Prostate gland (tissue), 2 donors: Measurements from ENCODE around the gene TMEM8B. TPM values are rescaled to one million over a fixed set of nuclear protein-coding genes. Genes with fewer than 3 reads are reported as not detected.

ENCODE experiments used
- DNase-seq: peaks from one replicate; pipeline ENCODE4 v3.0.0-alpha.2; 2019; ENCODE audit warnings: low spot score
- H3K27ac ChIP-seq, 2 donors: fragments of 200-600 bp; sonication (generic); 2 replicates each; pipeline ENCODE4 v1.5.1; 2017 to 2019
- H3K27me3 ChIP-seq: fragments of 200-600 bp; sonication (generic); replicated peaks from 2 replicates; pipeline ENCODE4 v1.5.1; 2019; ENCODE audit not compliant: insufficient read depth
- H3K36me3 ChIP-seq, 2 donors: fragments of 200-600 bp; sonication (generic); 1 replicate in 1 of 2; 2 replicates in 1 of 2; pipeline versions ENCODE4 v1.5.1 to v1.8.1; 2017 to 2019
- H3K4me1 ChIP-seq: fragments of 200-600 bp; sonication (generic); replicated peaks from 2 replicates; pipeline ENCODE4 v1.5.1; 2019
- H3K4me3 ChIP-seq, 2 donors: fragments of 200-600 bp; sonication (generic); 2 replicates each; pipeline ENCODE4 v1.5.1; 2017 to 2019
- H3K9me3 ChIP-seq: fragments of 200-600 bp; sonication (generic); 2 replicates; pipeline ENCODE4 v1.5.1; 2017
- CTCF ChIP-seq, 4 experiments: fragments of 200-600 bp in 2 of 4; fragments of 450-650 bp in 2 of 4; sonication (generic) in 2 of 4; IDR thresholded peaks; 1 replicate in 3 of 4; 2 replicates in 1 of 4; pipeline ENCODE4 v1.5.1; 2016 to 2019; ENCODE audit warnings: antibody characterized with exemption in 4 of 4, mild to moderate bottlenecking in 2 of 4, moderate library complexity in 2 of 4
- POLR2A ChIP-seq: fragments of 450-650 bp; IDR thresholded peaks from one replicate; pipeline ENCODE4 v1.6.1; 2016; ENCODE audit warnings: antibody characterized with exemption, mild to moderate bottlenecking
- POLR2AphosphoS5 ChIP-seq: sonication (generic); formaldehyde crosslinking; IDR thresholded peaks from one replicate; pipeline ENCODE4 v1.6.1; 2017; ENCODE audit warnings: antibody characterized with exemption
- WGBS: methylation state at CpG from one replicate; pipeline ENCODE4 v1.1.5; 2018; 5-methylcytosine and 5-hydroxymethylcytosine counted together
- intact Hi-C: fragments of 100-400 bp; cut with DNase I; formaldehyde crosslinking; loops from one replicate; pipeline ENCODE4 v1.14.2; 2022
- total RNA-seq, 2 donors: library from RNA; depleted of rRNA; stranded (reverse); fragments of >200 nt; gene quantifications; one replicate each; pipeline ENCODE4 v1.1.0, GENCODE V29; 2016

TMEM8B gene
- total RNA-seq, 2 donors from 2014 or later: 15.8 to 25.9 TPM

- Histone ChIP-seq H3K4me3 (no peak overlapping the region), H3K27me3 (no peaks in the 10 kb centered on the region), H3K36me3 (no peaks in the 10 kb centered on the region), H3K27ac (no peak overlapping the region), H3K4me1 (peaks cover 7% of the 10 kb centered on the region), H3K9me3 (no peaks in the 10 kb centered on the region)
- WGBS: 87% methylated on average over 2 of the region's 2 CpGs
- no peak for TF ChIP-seq POLR2AphosphoS5
- no peak for DNase-seq
- intact Hi-C loops: no loop called here
These were observed 70.0 kb downstream of the TMEM8B start for GRCh38 chr9:35899021-35899420.

DNA sequence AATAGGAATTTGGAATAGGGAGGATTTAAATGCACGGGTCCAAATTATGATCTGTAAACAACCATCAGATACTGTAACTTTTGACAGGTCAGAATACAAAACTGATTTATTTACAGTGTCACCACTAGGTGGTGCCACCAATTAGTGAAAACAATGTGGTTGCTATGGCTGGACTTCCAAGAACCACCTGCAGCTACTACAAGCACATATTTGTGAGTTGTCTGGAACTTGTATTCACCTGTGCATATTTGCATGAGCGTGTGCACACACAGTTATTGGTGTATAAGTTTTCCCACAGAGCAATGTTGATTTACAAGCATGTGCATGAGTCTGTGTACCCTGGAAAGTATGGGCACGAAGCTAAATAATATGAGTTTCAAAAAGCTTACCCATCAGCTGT is 74.0 kb downstream of the TMEM8B start:
- Histone ChIP-seq H3K9me3 (no peaks in the 10 kb centered on the region), H3K27ac (peak overlapping the region in 1 of 2 donors; percentile 28), H3K36me3 (no peaks in the 10 kb centered on the region), H3K4me3 (no peak overlapping the region), H3K27me3 (no peaks in the 10 kb centered on the region), H3K4me1 (peaks cover 34% of the 10 kb centered on the region)
- WGBS: 23% methylated on average over 3 of the region's 3 CpGs
- DNase-seq: peak; percentile 59
- intact Hi-C loops: loop anchor here (1.0 to 5.0 kb wide), 2 partner anchors 42 to 109 kb away; no protein-coding TSS in a partner anchor
- peak; percentile 63 to 93 (median 86) for TF ChIP-seq CTCF (IDR thresholded peaks at IDR 0.05)
- TF ChIP-seq POLR2A: no peak
- TF ChIP-seq POLR2AphosphoS5: peak; percentile 70

DNA sequence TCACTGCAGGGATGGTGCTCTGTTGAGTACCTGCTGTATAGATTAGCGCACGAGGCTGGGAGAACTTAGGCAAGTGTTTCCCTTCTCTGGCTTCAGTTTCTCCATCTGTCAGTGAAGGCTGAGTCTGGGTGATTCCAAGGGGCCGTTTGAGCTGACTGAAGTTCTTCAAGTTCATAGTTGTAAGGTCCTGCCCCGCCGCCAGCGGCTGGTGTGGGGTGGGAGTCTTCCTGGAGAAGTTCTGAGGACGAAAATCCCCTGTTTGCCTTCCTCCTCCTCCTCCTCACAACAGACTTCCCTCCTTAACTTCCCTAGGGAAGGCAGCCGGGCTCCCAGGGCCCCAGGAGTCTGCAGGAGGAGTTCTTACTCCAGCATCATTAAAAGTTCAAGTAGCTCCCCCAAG is 75.3 kb downstream of the TMEM8B start:
- TF ChIP-seq POLR2AphosphoS5 (no peak), POLR2A (no peak), CTCF (IDR thresholded peaks at IDR 0.05) (no peak)
- peak overlapping the region; percentile 79 to 81 for H3K27ac ChIP-seq
- H3K4me1 ChIP-seq: peaks cover 45% of the 10 kb centered on the region
- no peak overlapping the region for H3K4me3 ChIP-seq
- WGBS: 79% methylated on average over 8 of the region's 8 CpGs
- no peaks in the 10 kb centered on the region for H3K9me3 ChIP-seq
- no peaks in the 10 kb centered on the region for H3K27me3 ChIP-seq
- intact Hi-C loops: loop anchor here (5.0 kb wide), 1 partner anchor 108 kb away; no protein-coding TSS in a partner anchor
- no peaks in the 10 kb centered on the region for H3K36me3 ChIP-seq
- no peak for DNase-seq

DNA sequence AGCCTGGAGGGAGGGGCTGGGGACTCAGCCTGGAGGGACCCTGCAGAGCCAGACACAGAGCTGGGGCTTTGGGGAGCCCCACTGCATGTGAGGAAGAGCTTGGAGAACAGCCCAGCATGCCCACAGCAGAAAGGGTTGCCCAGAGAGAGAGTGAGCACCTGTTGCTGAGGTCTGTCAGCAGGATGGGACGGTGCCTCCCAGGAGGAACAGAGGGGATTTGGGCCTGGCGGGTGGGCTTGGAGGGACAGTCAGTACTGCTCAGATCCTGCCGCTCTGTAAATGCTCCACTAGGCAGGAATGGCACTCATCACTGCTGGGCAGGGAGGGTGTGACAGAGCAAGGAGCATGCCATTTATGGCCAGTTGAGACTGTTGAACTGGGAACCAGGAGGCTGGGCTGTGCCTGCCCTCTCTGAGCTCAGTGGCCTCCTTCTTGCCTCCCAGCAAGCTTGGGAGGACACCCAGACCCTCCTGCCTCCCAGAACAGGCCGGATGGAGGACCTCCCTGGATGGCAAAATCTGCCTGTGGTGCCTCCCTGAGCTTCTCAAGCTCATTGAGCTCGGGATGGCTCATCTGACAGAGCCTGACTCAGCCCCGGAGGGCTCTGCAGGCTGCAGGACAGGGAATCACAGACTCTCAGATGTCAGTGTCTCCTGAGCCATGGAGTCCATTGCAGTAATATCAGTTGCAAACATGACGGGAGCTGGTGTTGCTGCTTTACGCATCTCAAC is 76.2 kb downstream of the TMEM8B start:
- intact Hi-C loops: no loop called here
- WGBS: 63% methylated on average over 8 of the region's 8 CpGs
- H3K27me3 ChIP-seq: no peaks in the 10 kb centered on the region
- no peak overlapping the region for H3K4me3 ChIP-seq
- H3K4me1 ChIP-seq: peaks cover 46% of the 10 kb centered on the region
- TF ChIP-seq POLR2AphosphoS5 (no peak), CTCF (IDR thresholded peaks at IDR 0.05) (no peak), POLR2A (no peak)
- peak overlapping the region; percentile 79 to 81 for H3K27ac ChIP-seq
- H3K9me3 ChIP-seq: no peaks in the 10 kb centered on the region
- H3K36me3 ChIP-seq: no peaks in the 10 kb centered on the region
- no peak for DNase-seq

DNA sequence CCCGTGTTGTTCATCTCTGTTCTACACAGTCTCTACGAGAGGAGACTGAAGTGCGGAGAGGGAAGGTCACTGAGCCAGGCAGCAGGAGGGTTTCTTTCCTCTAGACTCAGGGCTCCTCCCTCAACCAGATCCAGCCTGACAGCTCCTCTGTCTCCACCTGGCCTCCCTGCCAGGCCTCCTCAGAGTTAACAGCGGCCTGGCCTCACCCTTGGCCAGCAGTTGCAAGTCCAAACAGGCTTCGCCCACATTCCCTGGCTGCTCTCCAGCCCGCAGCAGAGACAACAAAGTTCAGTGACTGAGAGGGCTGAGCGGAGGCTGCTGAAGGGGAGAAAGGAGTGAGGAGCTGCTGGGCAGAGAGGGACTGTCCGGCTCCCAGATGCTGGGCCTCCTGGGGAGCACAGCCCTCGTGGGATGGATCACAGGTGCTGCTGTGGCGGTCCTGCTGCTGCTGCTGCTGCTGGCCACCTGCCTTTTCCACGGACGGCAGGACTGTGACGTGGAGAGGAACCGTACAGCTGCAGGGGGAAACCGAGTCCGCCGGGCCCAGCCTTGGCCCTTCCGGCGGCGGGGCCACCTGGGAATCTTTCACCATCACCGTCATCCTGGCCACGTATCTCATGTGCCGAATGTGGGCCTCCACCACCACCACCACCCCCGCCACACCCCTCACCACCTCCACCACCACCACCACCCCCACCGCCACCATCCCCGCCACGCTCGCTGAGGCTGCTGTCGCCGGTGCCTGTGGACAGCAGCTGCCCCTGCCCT is 77.1 kb downstream of the TMEM8B start, which contains the start of gene HRCT1:
Gene HRCT1, plus strand, starts transcription at position 291 of the 768 bp plus-strand sequence. Its CDS starts 86 bp downstream, at position 377.
- 56% methylated on average over 27 of the region's 30 CpGs for WGBS
- no peak within 1 kb of the TSS for H3K4me3 ChIP-seq
- no peaks in the 10 kb centered on the region for H3K27me3 ChIP-seq
- peak within 1 kb of the TSS; percentile 79 to 81 for H3K27ac ChIP-seq
- H3K36me3 ChIP-seq: no peaks in the 10 kb centered on the region
- intact Hi-C loops: no loop called here
- peak; percentile 96 for DNase-seq
- H3K4me1 ChIP-seq: peaks cover 46% of the 10 kb centered on the region
- TF ChIP-seq POLR2AphosphoS5 (peak; percentile 97), POLR2A (no peak)
- no peaks in the 10 kb centered on the region for H3K9me3 ChIP-seq
